HepG2 (cell line): ENCODE measurements around the gene ZMYND10. TPM values are rescaled to one million over a fixed set of nuclear protein-coding genes. Genes with fewer than 3 reads are reported as not detected.

Experiments used
- BORCS8-MEF2B ChIP-seq: sonication (generic); formaldehyde crosslinking; IDR thresholded peaks from 2 replicates; pipeline ENCODE4 v1.8.0; 2022; ENCODE audit warnings: mild to moderate bottlenecking, missing genetic modification reagents
- BRCA1 ChIP-seq: sonication (generic); formaldehyde crosslinking; IDR thresholded peaks from 2 replicates; pipeline ENCODE4 v1.4.0; 2020; ENCODE audit warnings: missing genetic modification reagents
- CEBPB ChIP-seq: IDR thresholded peaks from 2 replicates; pipeline ENCODE4 v1.6.1; 2011; ENCODE audit warnings: low read depth, low read length, improper control_type of control experiment, borderline replicate concordance
- HOXA3 ChIP-seq: sonication (generic); formaldehyde crosslinking; IDR thresholded peaks from 2 replicates; pipeline ENCODE4 v1.5.0; 2020; ENCODE audit warnings: missing genetic modification reagents
- MEIS2 ChIP-seq: sonication (generic); formaldehyde crosslinking; IDR thresholded peaks from 2 replicates; pipeline ENCODE4 v1.9.0; 2021; ENCODE audit warnings: mild to moderate bottlenecking, missing genetic modification reagents
- MTA1 ChIP-seq: sonication (generic); formaldehyde crosslinking; IDR thresholded peaks from 2 replicates; pipeline ENCODE4 v1.4.0; 2020; ENCODE audit warnings: missing genetic modification reagents, mild to moderate bottlenecking, borderline replicate concordance
- NR2F1 ChIP-seq, 2 experiments: fragments of 450-650 bp in 1 of 2; formaldehyde crosslinking in 1 of 2; IDR thresholded peaks; 2 replicates each; pipeline versions ENCODE4 v1.5.0 to v1.6.1; 2016 to 2020; ENCODE audit warnings: mild to moderate bottlenecking in 1 of 2, missing compliant biosample characterization in 1 of 2, missing genetic modification reagents in 1 of 2, moderate library complexity in 1 of 2
- POGZ ChIP-seq: sonication (generic); formaldehyde crosslinking; IDR thresholded peaks from 2 replicates; pipeline ENCODE4 v1.4.0; 2020; ENCODE audit warnings: mild to moderate bottlenecking, missing genetic modification reagents
- SNAPC5 ChIP-seq: sonication (generic); formaldehyde crosslinking; IDR thresholded peaks from 2 replicates; pipeline ENCODE4 v1.8.1; 2023; ENCODE audit warnings: mild to moderate bottlenecking, missing genetic modification reagents, borderline replicate concordance
- TBL1XR1 ChIP-seq: fragments of 150-350 bp; IDR thresholded peaks from 2 replicates; pipeline ENCODE4 v1.6.1; 2014; ENCODE audit warnings: borderline replicate concordance, low read length; ENCODE audit not compliant: partially characterized antibody
- ZBTB1 ChIP-seq: sonication (generic); formaldehyde crosslinking; IDR thresholded peaks from 2 replicates; pipeline ENCODE4 v1.4.0; 2020; ENCODE audit warnings: missing genetic modification reagents, borderline replicate concordance
- ZNF136 ChIP-seq: sonication (generic); formaldehyde crosslinking; IDR thresholded peaks from 2 replicates; pipeline ENCODE4 v1.8.1; 2022; ENCODE audit warnings: low read depth, mild to moderate bottlenecking, moderate library complexity, missing genetic modification reagents
- ZNF256 ChIP-seq: sonication (generic); formaldehyde crosslinking; conservative IDR thresholded peaks from 2 replicates; pipeline ENCODE4 v1.4.0; 2020; ENCODE audit warnings: missing genetic modification reagents
- ZNF530 ChIP-seq: sonication (generic); formaldehyde crosslinking; IDR thresholded peaks from 2 replicates; pipeline ENCODE4 v1.5.0; 2020; ENCODE audit warnings: low read depth, mild to moderate bottlenecking, missing genetic modification reagents
- ZNF557 ChIP-seq: sonication (generic); formaldehyde crosslinking; IDR thresholded peaks from 2 replicates; pipeline ENCODE4 v1.4.0; 2020; ENCODE audit warnings: missing genetic modification reagents
- ZNF672 ChIP-seq: sonication (generic); formaldehyde crosslinking; IDR thresholded peaks from 2 replicates; pipeline ENCODE4 v1.8.1; 2022; ENCODE audit warnings: missing genetic modification reagents
- ZNF710 ChIP-seq: sonication (generic); formaldehyde crosslinking; IDR thresholded peaks from 2 replicates; pipeline ENCODE4 v1.5.0; 2020; ENCODE audit warnings: mild to moderate bottlenecking, missing genetic modification reagents, borderline replicate concordance
- ZNF768 ChIP-seq: sonication (generic); formaldehyde crosslinking; IDR thresholded peaks from 2 replicates; pipeline ENCODE4 v1.4.0; 2020; ENCODE audit warnings: missing genetic modification reagents
- ZSCAN29 ChIP-seq: sonication (generic); formaldehyde crosslinking; conservative IDR thresholded peaks from 2 replicates; pipeline ENCODE4 v1.4.0; 2020; ENCODE audit warnings: mild to moderate bottlenecking, missing genetic modification reagents
- ZSCAN30 ChIP-seq: sonication (generic); formaldehyde crosslinking; IDR thresholded peaks from 2 replicates; pipeline ENCODE4 v1.5.0; 2020; ENCODE audit warnings: mild to moderate bottlenecking, missing genetic modification reagents
- polyA plus RNA-seq, 8 experiments: library from polyadenylated mRNA; depleted of rRNA in 3 of 8; stranded (reverse) in 7 of 8; unstranded in 1 of 8; fragments of >200 nt; fragmentation: Illumina TruSeq in 4 of 8; extraction: Trizol in 4 of 8; gene quantifications; 2 replicates each; pipeline versions ENCODE4 v1.2.1 to v1.2.3, GENCODE V29; 2011 to 2016; ENCODE audit warnings: low read depth in 4 of 8, missing spikeins in 1 of 8, mixed read lengths in 1 of 8; ENCODE audit not compliant: insufficient read depth in 1 of 8
- total RNA-seq, 5 experiments: library from RNA; depleted of rRNA; stranded (reverse); fragments of >200 nt; fragmentation: Illumina TruSeq; extraction: Trizol; gene quantifications; 2 replicates each; pipeline ENCODE4 v1.2.3, GENCODE V29; 2016; ENCODE audit warnings: low read depth in 1 of 5
- TF ChIP-seq, protein P1 (sequence below): sonication (generic); formaldehyde crosslinking; IDR thresholded peaks from 2 replicates; pipeline ENCODE4 v1.8.0; 2022; ENCODE audit warnings: low read depth, missing genetic modification reagents
- TF ChIP-seq, protein P2 (sequence below): sonication (generic); formaldehyde crosslinking; IDR thresholded peaks from 2 replicates; pipeline ENCODE4 v1.4.0; 2020; ENCODE audit warnings: mild to moderate bottlenecking, missing genetic modification reagents

Gene ZMYND10
- total and polyA plus RNA-seq, 2 of the 13 experiments (the other 11 are each of a cell fraction or from before 2014, with no cell fraction given): 0.60 to 0.74 TPM

- no peak for TF ChIP-seq TBL1XR1
- no peak for TF ChIP-seq ZNF530 (CRISPR knock-in tag)
- no peak for TF ChIP-seq NR2F1 (CRISPR knock-in tag; IDR thresholded peaks at IDR 0.05)
- TF ChIP-seq, protein P1, sequence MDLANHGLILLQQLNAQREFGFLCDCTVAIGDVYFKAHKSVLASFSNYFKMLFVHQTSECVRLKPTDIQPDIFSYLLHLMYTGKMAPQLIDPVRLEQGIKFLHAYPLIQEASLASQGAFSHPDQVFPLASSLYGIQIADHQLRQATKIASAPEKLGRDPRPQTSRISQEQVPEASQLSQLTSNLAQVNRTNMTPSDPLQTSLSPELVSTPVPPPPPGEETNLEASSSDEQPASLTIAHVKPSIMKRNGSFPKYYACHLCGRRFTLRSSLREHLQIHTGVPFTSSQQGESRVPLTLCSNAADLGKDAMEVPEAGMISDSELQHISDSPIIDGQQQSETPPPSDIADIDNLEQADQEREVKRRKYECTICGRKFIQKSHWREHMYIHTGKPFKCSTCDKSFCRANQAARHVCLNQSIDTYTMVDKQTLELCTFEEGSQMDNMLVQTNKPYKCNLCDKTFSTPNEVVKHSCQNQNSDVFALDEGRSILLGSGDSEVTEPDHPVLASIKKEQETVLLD (CRISPR knock-in tag): no peak
- TF ChIP-seq POGZ (CRISPR knock-in tag): 0 out of 2 replicates have a peak, but pooled peaks have one; percentile 1
- TF ChIP-seq MTA1 (CRISPR knock-in tag): no peak
- peak; percentile 47; the same call in 1 of the 2 replicates for TF ChIP-seq ZNF768 (CRISPR knock-in tag)
- no peak for TF ChIP-seq ZSCAN30 (CRISPR knock-in tag)
- TF ChIP-seq ZNF672 (CRISPR knock-in tag): no peak
- 0 out of 2 replicates have a peak, but pooled peaks have one; percentile 56 for TF ChIP-seq ZNF256 (CRISPR knock-in tag)
- TF ChIP-seq, protein P2, sequence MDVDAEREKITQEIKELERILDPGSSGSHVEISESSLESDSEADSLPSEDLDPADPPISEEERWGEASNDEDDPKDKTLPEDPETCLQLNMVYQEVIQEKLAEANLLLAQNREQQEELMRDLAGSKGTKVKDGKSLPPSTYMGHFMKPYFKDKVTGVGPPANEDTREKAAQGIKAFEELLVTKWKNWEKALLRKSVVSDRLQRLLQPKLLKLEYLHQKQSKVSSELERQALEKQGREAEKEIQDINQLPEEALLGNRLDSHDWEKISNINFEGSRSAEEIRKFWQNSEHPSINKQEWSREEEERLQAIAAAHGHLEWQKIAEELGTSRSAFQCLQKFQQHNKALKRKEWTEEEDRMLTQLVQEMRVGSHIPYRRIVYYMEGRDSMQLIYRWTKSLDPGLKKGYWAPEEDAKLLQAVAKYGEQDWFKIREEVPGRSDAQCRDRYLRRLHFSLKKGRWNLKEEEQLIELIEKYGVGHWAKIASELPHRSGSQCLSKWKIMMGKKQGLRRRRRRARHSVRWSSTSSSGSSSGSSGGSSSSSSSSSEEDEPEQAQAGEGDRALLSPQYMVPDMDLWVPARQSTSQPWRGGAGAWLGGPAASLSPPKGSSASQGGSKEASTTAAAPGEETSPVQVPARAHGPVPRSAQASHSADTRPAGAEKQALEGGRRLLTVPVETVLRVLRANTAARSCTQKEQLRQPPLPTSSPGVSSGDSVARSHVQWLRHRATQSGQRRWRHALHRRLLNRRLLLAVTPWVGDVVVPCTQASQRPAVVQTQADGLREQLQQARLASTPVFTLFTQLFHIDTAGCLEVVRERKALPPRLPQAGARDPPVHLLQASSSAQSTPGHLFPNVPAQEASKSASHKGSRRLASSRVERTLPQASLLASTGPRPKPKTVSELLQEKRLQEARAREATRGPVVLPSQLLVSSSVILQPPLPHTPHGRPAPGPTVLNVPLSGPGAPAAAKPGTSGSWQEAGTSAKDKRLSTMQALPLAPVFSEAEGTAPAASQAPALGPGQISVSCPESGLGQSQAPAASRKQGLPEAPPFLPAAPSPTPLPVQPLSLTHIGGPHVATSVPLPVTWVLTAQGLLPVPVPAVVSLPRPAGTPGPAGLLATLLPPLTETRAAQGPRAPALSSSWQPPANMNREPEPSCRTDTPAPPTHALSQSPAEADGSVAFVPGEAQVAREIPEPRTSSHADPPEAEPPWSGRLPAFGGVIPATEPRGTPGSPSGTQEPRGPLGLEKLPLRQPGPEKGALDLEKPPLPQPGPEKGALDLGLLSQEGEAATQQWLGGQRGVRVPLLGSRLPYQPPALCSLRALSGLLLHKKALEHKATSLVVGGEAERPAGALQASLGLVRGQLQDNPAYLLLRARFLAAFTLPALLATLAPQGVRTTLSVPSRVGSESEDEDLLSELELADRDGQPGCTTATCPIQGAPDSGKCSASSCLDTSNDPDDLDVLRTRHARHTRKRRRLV: no peak
- TF ChIP-seq ZNF136 (CRISPR knock-in tag): no peak
- TF ChIP-seq BRCA1 (CRISPR knock-in tag): no peak
- TF ChIP-seq ZNF557 (CRISPR knock-in tag): peak; percentile 15; the same call in 1 of the 2 replicates
- TF ChIP-seq ZSCAN29 (CRISPR knock-in tag): no peak
- no peak for TF ChIP-seq MEIS2 (CRISPR knock-in tag)
- TF ChIP-seq ZNF710 (CRISPR knock-in tag): no peak
- no peak for TF ChIP-seq SNAPC5 (CRISPR knock-in tag)
- no peak for TF ChIP-seq ZBTB1 (CRISPR knock-in tag)
- TF ChIP-seq HOXA3 (CRISPR knock-in tag): no peak
- TF ChIP-seq CEBPB: no peak
- no peak for TF ChIP-seq BORCS8-MEF2B (CRISPR knock-in tag)
Observed at GRCh38 chr3:50299929-50300680, 45.4 kb downstream of the ZMYND10 start (continued).
